GM21528 (cell line): ENCODE results near the gene REPIN1.

Source experiments
- ATAC-seq: cut with Tn5 transposase; IDR thresholded peaks from one replicate; pipeline ENCODE4 v1.9.1; 2021; ENCODE audit warnings: mild to moderate bottlenecking, moderate library complexity; ENCODE audit not compliant: unreplicated experiment, low FRiP score

The REPIN1 gene

GRCh38 chr7:150404805-150405583 is 36.4 kb downstream of the REPIN1 start:
- ATAC-seq: peak; percentile 42

GRCh38 chr7:150405584-150406311 is 37.1 kb downstream of the REPIN1 start:
- ATAC-seq: no peak

GRCh38 chr7:150406312-150406566 is 37.6 kb downstream of the REPIN1 start:
- no peak for ATAC-seq

- peak; percentile 62 for ATAC-seq
These were observed 38.2 kb downstream of the REPIN1 start for GRCh38 chr7:150406567-150407421.

- no peak for ATAC-seq
These were observed 39.2 kb downstream of the REPIN1 start for GRCh38 chr7:150407588-150408392.

GRCh38 chr7:150408393-150409299 is 40.0 kb downstream of the REPIN1 start:
- ATAC-seq: no peak

- ATAC-seq: no peak
These were observed 40.8 kb downstream of the REPIN1 start for GRCh38 chr7:150409300-150410030.

- ATAC-seq: no peak
These were observed 41.5 kb downstream of the REPIN1 start for GRCh38 chr7:150410131-150410530.

GRCh38 chr7:150410680-150411346 is 42.2 kb downstream of the REPIN1 start:
- ATAC-seq: no peak

GRCh38 chr7:150411606-150412005 is 43.0 kb downstream of the REPIN1 start:
- no peak for ATAC-seq

GRCh38 chr7:150412016-150412415 is 43.4 kb downstream of the REPIN1 start:
- ATAC-seq: no peak

GRCh38 chr7:150412518-150413488 is 44.2 kb downstream of the REPIN1 start:
- no peak for ATAC-seq

- ATAC-seq: no peak
These were observed 45.0 kb downstream of the REPIN1 start for GRCh38 chr7:150413640-150414081.

- no peak for ATAC-seq
These were observed 46.8 kb downstream of the REPIN1 start for GRCh38 chr7:150415161-150416153.

GRCh38 chr7:150417239-150417638 is 48.6 kb downstream of the REPIN1 start:
- no peak for ATAC-seq

GRCh38 chr7:150417863-150418262 is 49.2 kb downstream of the REPIN1 start:
- no peak for ATAC-seq
